CD14-positive monocyte (primary cell): ENCODE measurements around the gene SPATA22. TPM values are rescaled to one million over a fixed set of nuclear protein-coding genes. Genes with fewer than 3 reads are reported as not detected.
"Not testable (repeated sequence)": the region's sequence is repeated elsewhere in the genome, so short reads cannot be mapped to it uniquely, and the experiment has no call there.

Source experiments
- DNase-seq, 3 donors: peaks; one replicate each; pipeline ENCODE4 v3.0.0-alpha.2; 2011 to 2022
- H2AFZ ChIP-seq: 2 replicates; pipeline ENCODE4 v1.6.0; 2012; ENCODE audit warnings: mild to moderate bottlenecking, low read depth, low read length, inconsistent platforms; ENCODE audit not compliant: insufficient read depth, poor library complexity, severe bottlenecking
- H3K27ac ChIP-seq, 2 donors: 1 replicate in 1 of 2; 2 replicates in 1 of 2; pipeline ENCODE4 v1.5.1; 2012 to 2013; ENCODE audit warnings: low read length in 2 of 2, control low read depth in 1 of 2, inconsistent platforms in 1 of 2, low read depth in 1 of 2, mild to moderate bottlenecking in 1 of 2
- H3K27me3 ChIP-seq, 2 donors: one replicate each; pipeline versions ENCODE4 v1.6.0 to v1.6.1; 2011 to 2013; ENCODE audit warnings: low read length in 2 of 2; ENCODE audit not compliant: control insufficient read depth in 2 of 2, insufficient read depth in 2 of 2
- H3K36me3 ChIP-seq, 2 donors: replicated peaks in 1 of 2; 1 replicate in 1 of 2; 2 replicates in 1 of 2; pipeline versions ENCODE4 v1.5.1 to v1.6.1; 2012 to 2013; ENCODE audit warnings: low read length in 2 of 2, control low read depth in 1 of 2, inconsistent platforms in 1 of 2, mild to moderate bottlenecking in 1 of 2; ENCODE audit not compliant: insufficient read depth in 2 of 2, control insufficient read depth in 1 of 2
- H3K4me1 ChIP-seq, 2 donors: 1 replicate in 1 of 2; 2 replicates in 1 of 2; pipeline versions ENCODE4 v1.5.1 to v1.6.1; 2012 to 2013; ENCODE audit warnings: low read length in 2 of 2, control low read depth in 1 of 2, inconsistent platforms in 1 of 2, mild to moderate bottlenecking in 1 of 2, moderate library complexity in 1 of 2; ENCODE audit not compliant: insufficient read depth in 2 of 2, control insufficient read depth in 1 of 2
- H3K4me2 ChIP-seq: replicated peaks from 2 replicates; pipeline ENCODE3; 2012; ENCODE audit warnings: low read length, moderate library complexity, mild to moderate bottlenecking; ENCODE audit not compliant: poor library complexity, severe bottlenecking; ENCODE audit errors: extremely low read depth
- H3K4me3 ChIP-seq, 3 experiments: fragments of 200-600 bp in 1 of 3; sonication (generic) in 1 of 3; replicated peaks in 1 of 3; 1 replicate in 2 of 3; 2 replicates in 1 of 3; pipeline ENCODE4 v1.5.1; 2011 to 2013; ENCODE audit warnings: low read length in 3 of 3, mild to moderate bottlenecking in 3 of 3, control low read depth in 2 of 3, low read depth in 2 of 3, inconsistent platforms in 1 of 3, moderate library complexity in 1 of 3
- H3K79me2 ChIP-seq: 2 replicates; pipeline ENCODE4 v1.6.0; 2012; ENCODE audit warnings: mild to moderate bottlenecking, control low read depth, inconsistent platforms, low read length, moderate library complexity; ENCODE audit not compliant: insufficient read depth
- H3K9ac ChIP-seq: 2 replicates; pipeline ENCODE4 v1.6.0; 2017; ENCODE audit warnings: low read length, mild to moderate bottlenecking; ENCODE audit not compliant: insufficient read depth, poor library complexity, severe bottlenecking
- H3K9me3 ChIP-seq, 2 donors: replicated peaks in 1 of 2; 1 replicate in 1 of 2; 2 replicates in 1 of 2; pipeline versions ENCODE4 v1.5.1 to v1.6.1; 2012 to 2013; ENCODE audit warnings: low read length in 2 of 2, control low read depth in 1 of 2; ENCODE audit not compliant: control insufficient read depth in 1 of 2, insufficient read depth in 1 of 2
- H4K20me1 ChIP-seq: 2 replicates; pipeline ENCODE4 v1.6.0; 2012; ENCODE audit warnings: mild to moderate bottlenecking, low read length, control low read depth, moderate library complexity; ENCODE audit not compliant: insufficient read depth
- H3K27ac Mint-ChIP-seq, 7 donors: one replicate each; pipeline ENCODE4 v1.8.0; 2020; ENCODE audit warnings: mild to moderate bottlenecking in 7 of 7, mixed read lengths in 7 of 7, moderate library complexity in 6 of 7, inconsistent platforms in 2 of 7
- H3K27me3 Mint-ChIP-seq, 3 donors: one replicate each; pipeline ENCODE4 v1.8.0; 2021 to 2022; ENCODE audit warnings: low read depth in 3 of 3, mild to moderate bottlenecking in 3 of 3, mixed read lengths in 3 of 3, moderate library complexity in 3 of 3, inconsistent platforms in 1 of 3
- H3K36me3 Mint-ChIP-seq, 2 donors: one replicate each; pipeline ENCODE4 v1.8.0; 2020; ENCODE audit warnings: mixed read lengths in 2 of 2, inconsistent platforms in 1 of 2, mild to moderate bottlenecking in 1 of 2
- H3K4me1 Mint-ChIP-seq: one replicate; pipeline ENCODE4 v1.8.0; 2020; ENCODE audit warnings: mild to moderate bottlenecking, mixed read lengths
- H3K4me3 Mint-ChIP-seq, 2 donors: one replicate each; pipeline ENCODE4 v1.8.0; 2020; ENCODE audit warnings: mild to moderate bottlenecking in 2 of 2, mixed read lengths in 2 of 2, moderate library complexity in 1 of 2
- H3K9me3 Mint-ChIP-seq, 7 donors: one replicate each; pipeline ENCODE4 v1.8.0; 2020 to 2022; ENCODE audit warnings: mixed read lengths in 7 of 7, mild to moderate bottlenecking in 6 of 7, moderate library complexity in 6 of 7, inconsistent platforms in 2 of 7
- CTCF ChIP-seq: fragments of 200-600 bp; IDR thresholded peaks from one replicate; pipeline ENCODE4 v1.8.0; 2022; ENCODE audit warnings: antibody characterized with exemption, mild to moderate bottlenecking
- WGBS: methylation state at CpG from one replicate; pipeline ENCODE4 v1.1.5; 2013; ENCODE audit warnings: missing lambda C conversion rate; ENCODE audit not compliant: insufficient coverage; 5-methylcytosine and 5-hydroxymethylcytosine counted together
- intact Hi-C, 2 donors: fragments of 100-400 bp; cut with micrococcal nuclease; formaldehyde crosslinking; loops; one replicate each; pipeline versions ENCODE4 v1.15.0 to v1.15.1; 2023
- polyA minus RNA-seq: library from RNA; depleted of rRNA, polyadenylated mRNA; stranded (reverse); fragments of >200 nt; gene quantifications from 2 replicates; pipeline ENCODE4 v1.2.3, GENCODE V29; 2012
- polyA plus RNA-seq, 3 donors: library from polyadenylated mRNA; depleted of rRNA in 1 of 3; unstranded in 2 of 3; stranded (reverse) in 1 of 3; fragments of 300-500 nt in 2 of 3; fragments of >200 nt in 1 of 3; fragmentation: Illumina TruSeq in 2 of 3; gene quantifications; 1 replicate in 2 of 3; 2 replicates in 1 of 3; pipeline ENCODE4 v1.2.3, GENCODE V29; 2012 to 2021
- total RNA-seq, 12 experiments: library from RNA in 1 of 12; stranded (reverse) in 1 of 12; fragments of 120-200 nt in 1 of 12; gene quantifications; one replicate each; pipeline ENCODE4 v1.2.4 and lab custom pipeline; 2013 to 2026; ENCODE audit warnings: mixed read lengths in 6 of 12, inconsistent platforms in 1 of 12

The SPATA22 gene, protein sequence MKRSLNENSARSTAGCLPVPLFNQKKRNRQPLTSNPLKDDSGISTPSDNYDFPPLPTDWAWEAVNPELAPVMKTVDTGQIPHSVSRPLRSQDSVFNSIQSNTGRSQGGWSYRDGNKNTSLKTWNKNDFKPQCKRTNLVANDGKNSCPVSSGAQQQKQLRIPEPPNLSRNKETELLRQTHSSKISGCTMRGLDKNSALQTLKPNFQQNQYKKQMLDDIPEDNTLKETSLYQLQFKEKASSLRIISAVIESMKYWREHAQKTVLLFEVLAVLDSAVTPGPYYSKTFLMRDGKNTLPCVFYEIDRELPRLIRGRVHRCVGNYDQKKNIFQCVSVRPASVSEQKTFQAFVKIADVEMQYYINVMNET
- 0.13 TPM for total RNA-seq (2013)
- under 1 TPM in 1 of 3 donors, not detected in 2; 0.13 TPM for polyA plus RNA-seq
- polyA minus RNA-seq, result not detected in 2 replicates
- 0 to 1.8 (median 0.07) reads per million in 11 experiments for total RNA-seq (lab: John Stamatoyannopoulos, UW)

DNA sequence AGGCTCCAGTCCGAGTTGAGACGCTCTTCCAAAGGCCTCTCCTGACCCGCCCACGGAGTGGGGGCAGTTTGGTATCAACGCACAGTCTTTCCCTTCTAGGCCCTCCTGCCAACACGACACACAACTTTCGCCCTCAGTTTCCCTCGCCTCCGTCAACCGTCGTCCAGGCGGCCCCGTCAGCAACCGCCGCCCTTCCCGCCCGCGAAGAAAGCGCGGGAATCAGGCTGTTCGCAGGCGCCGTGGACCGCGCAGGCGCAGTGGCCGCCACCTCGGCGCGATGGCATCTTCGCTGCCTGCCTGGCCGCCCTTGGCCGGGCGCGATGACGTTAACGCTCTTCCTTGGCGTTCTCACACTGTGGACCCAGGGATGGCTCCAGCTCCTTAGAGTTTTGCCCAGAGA lies at the start of gene SPATA22:
Gene SPATA22, minus strand, starts transcription at position 221 of the 400 bp plus-strand sequence. CDS start 2,494 bp downstream, outside the sequence.
- Mint-ChIP-seq H3K9me3 (peaks cover 3 to 18% (median 9%) of the 10 kb centered on the region in 7 donors), H3K36me3 (no peaks in the 10 kb centered on the region), H3K27ac (peak within 1 kb of the TSS in 1 of 7 donors; percentile 48), H3K4me1 (peaks cover 5% of the 10 kb centered on the region), H3K27me3 (peaks cover 0 to 6% (median 4%) of the 10 kb centered on the region in 3 donors), H3K4me3 (no peak within 1 kb of the TSS)
- no peak for TF ChIP-seq CTCF
- no peak for DNase-seq
- Histone ChIP-seq H3K9me3 (peaks cover 0 to 3% of the 10 kb centered on the region in 2 donors), H3K27ac (no peak within 1 kb of the TSS), H3K9ac (no peak within 1 kb of the TSS), H2AFZ (no peak within 1 kb of the TSS), H4K20me1 (no peaks in the 10 kb centered on the region), H3K4me1 (no peaks in the 10 kb centered on the region), H3K36me3 (no peaks in the 10 kb centered on the region), H3K4me2 (no peak within 1 kb of the TSS), H3K27me3 (no peaks in the 10 kb centered on the region), H3K4me3 (no peak within 1 kb of the TSS), H3K79me2 (no peaks in the 10 kb centered on the region)
- 98% methylated on average over 37 of the region's 38 CpGs for WGBS
- intact Hi-C loops, result no loop called here

- H3K27ac ChIP-seq, H3K36me3 ChIP-seq, H3K4me1 Mint-ChIP-seq, DNase-seq, H2AFZ ChIP-seq, H3K9me3 ChIP-seq, H3K36me3 Mint-ChIP-seq, H3K4me3 ChIP-seq, H3K9me3 Mint-ChIP-seq, H3K27me3 ChIP-seq, H3K4me1 ChIP-seq, H3K9ac ChIP-seq, H3K4me2 ChIP-seq, intact Hi-C loops, H3K4me3 Mint-ChIP-seq, H4K20me1 ChIP-seq, H3K27me3 Mint-ChIP-seq, H3K79me2 ChIP-seq, H3K27ac Mint-ChIP-seq: not testable (repeated sequence)
- 96% methylated on average over 4 of the region's 4 CpGs for WGBS
Measured at GRCh38 chr17:3519472-3519871, 47.9 kb upstream of the SPATA22 start.
